GM21529 (cell line): ENCODE data around the gene COL21A1.

Source experiments
- ATAC-seq: cut with Tn5 transposase; IDR thresholded peaks from one replicate; pipeline ENCODE4 v1.9.1; 2021; ENCODE audit not compliant: unreplicated experiment

COL21A1 gene

DNA sequence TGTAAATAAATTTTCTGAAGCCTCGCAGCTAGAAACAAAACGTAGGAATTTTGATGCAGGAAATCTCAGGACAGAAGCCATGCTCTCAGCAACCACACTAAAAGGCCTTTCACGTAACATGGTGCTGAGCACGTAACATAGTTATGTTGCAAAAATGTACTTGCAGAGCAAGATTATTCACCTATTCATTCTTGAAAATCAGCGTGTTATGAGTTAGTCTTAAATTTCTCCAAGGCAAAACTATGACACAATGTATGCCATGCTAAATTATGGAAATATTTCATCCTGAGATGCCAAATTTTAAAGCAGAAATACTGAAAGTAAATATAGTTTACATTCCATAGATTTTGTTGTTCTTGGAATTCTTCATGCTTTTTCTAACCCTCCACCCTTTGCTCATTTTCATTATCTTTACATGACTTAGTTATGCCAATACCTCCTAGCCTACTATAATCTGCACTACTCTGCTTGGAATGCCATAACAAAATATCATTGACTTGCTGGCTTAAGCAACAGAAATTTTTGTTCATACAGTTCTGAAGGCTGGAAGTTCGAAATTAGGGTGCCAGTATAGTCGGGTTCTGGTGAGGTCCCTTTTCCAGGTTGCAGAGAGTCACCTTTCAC lies 192.2 kb downstream of the COL21A1 start:
- no peak for ATAC-seq

DNA sequence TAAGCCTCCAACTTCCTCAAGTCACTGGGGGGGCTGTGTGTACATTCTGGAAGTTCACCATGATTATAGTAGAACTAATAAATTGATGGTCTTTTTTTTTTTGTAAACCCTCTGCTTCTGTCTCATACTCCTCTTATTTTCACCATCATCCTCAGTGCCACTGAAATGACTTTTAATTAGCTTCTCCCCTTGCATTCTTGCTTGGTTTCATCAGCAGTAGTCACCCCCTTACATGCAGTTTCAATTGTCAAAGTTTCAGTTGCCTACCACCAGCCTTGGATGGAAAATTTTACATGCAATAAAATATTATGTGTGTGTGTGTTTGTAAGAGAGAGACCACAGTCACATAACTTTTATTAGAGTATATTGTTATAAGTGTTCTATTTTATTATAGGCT lies 196.2 kb downstream of the COL21A1 start:
- ATAC-seq: no peak

DNA sequence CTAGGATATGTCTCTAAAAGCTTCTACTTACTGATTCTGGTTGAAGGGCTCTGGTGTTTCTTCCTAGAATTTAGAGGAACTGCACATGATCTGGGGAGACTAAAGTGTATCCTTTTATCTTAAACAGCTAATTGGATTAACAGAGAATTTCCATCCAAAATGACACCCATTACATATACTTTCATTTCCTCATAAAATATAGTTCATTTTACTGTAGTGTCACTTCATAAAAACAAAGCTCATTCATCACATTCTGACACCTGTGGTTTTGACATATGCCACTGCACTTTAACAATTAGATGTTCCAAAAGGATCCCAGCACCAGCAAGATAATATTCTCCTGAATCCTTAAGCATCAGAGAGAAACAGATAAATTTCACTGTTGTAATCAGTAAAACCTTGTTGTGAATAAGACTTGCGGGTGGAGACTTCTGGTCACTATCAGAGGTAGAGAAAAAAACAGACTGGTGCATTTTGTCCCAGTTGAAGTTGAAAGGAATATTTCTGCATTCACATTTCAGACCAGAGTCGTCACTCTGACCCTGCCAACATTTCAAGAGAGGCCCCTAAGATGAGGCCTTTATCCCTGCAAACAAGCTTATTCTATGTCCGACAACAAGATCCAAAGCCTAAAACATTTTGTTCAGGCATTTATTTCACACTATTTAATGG lies 196.7 kb downstream of the COL21A1 start:
- ATAC-seq: no peak

DNA sequence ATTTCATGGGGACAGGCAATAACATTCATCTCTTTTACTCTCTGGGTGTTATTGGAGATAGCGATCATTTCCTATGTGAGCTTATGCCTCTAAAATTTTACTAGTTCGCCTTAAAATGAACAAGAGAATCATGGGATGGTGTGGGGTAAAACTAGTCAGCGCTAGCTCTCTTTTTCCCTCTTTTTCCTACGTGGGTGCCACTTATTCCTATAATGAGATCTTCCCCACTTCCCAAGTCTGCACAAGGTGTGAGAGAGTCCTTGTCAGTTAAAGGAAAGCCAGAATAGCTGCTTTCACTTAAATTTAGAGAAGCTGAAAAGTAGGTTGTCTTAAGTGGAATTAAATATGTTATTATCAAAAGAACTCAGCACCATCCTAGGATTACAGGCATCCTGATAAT lies 198.8 kb downstream of the COL21A1 start:
- no peak for ATAC-seq

DNA sequence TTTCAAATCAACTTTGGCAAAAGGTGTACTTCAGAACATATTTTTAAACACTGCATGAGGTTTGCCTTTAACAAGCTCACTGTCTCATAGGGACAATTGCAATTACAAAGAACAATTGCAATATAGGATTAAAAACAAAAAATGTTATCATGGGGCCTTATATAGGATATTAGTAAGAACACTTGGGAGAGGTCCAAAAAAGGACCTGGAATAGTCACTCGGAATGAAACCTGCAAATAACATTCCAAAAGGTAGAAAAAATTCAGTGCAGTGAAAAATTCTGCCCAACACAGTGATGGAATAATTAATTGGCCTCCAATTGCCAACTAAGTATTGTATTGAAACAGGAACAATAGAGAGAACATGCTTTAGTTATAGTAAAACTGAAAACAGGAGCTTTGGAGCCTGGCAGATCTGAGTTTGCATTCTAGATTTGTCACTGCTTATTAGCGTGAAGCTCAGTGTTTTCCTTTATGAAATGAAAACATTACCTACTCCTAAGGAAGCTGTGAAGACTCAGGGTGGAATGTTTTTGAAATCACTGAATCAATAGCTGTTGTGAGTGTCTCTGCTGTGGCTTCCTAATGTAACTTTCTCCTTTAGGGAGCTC lies 199.3 kb downstream of the COL21A1 start:
- no peak for ATAC-seq

DNA sequence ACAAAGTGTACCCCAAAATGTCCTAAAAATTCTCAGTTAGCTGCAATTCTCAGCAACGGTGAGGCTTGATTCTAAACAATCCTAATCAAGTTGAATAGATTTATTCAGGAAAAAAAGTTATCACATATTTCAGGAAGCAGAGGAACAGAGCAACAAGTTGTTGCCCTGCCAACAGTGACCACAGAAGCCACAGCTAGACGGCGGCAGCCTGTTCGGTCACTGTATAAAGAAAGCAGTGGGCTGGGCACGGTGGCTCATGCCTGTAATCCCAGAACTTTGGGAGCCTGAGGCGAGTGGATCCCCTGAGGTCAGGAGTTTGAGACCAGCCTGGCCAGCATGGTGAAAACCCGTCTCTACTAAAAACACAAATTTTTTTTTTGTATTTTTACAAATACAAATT lies 200.8 kb downstream of the COL21A1 start:
- no peak for ATAC-seq

DNA sequence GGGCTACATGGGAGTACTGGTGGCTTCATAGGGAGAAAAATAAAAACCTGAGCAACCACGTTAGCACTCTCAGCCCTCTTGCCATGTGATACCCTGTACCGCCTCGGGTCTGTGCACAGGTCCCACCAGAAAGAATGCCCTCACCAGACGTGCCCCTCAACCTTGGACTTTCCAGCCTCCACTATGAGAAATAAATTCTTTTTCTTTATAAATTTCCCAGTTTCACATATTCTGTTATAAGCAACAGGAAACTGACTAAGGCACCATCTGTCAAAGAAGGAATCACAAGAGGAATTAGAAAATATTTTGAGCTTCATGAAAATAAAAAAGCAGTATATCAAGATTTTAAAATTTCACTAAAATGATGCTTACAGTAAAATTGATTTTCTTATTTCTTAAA lies 203.6 kb downstream of the COL21A1 start:
- ATAC-seq: no peak

DNA sequence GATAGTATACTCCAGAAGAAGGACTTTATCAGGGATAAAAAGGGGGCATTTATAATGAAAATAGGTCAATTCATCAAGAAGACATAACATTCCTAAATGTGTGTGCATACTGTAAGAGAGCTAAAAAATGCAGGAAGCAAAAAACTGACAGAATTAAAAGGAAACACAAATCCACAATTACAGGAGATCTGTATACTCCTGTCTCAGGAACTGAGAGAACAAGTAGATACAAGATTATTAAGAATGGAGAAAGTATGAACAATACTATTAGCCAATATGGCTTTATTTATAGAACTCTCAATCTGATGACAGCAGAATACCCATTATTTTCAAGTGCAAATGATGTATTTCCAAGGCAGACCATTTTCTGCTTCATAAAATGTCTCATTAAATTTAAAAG lies 204.3 kb downstream of the COL21A1 start:
- no peak for ATAC-seq

DNA sequence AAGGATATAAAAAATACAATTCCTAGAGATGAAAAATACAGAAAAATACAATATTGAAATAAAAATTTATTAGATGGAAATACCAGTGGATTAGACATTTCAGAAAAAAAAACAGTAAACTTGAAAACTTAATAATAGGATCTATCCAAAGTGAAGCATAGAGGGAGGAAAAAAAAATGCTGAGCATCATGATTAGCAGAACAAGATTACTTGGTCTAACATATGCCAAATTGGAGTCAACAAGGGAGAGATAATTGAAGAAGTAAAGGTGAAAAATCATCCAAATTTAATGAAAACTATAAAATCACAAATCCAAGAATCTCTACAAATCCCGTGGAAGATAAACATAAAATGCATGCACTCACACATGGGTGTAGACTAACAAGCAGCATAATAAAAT lies 205.8 kb downstream of the COL21A1 start:
- ATAC-seq: no peak

DNA sequence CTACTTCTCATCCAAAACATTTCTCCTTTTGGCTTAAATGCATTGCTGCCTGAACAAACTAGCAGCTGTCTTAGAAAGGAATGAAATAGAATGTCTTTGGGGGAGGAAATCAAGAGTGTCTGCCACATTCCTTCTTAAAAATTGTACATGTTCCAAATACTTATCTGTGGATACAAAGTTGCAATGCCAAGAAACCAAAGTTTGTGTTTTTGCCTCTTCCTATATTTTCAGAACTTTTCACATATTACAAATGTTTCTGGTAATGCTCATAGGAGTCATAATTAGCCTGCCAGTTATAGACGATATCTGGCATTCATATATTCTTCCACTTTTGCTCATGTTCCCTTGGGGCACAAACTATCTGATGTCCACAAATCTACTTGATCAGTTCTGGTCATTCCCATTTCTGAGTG lies 206.5 kb downstream of the COL21A1 start:
- ATAC-seq: no peak

DNA sequence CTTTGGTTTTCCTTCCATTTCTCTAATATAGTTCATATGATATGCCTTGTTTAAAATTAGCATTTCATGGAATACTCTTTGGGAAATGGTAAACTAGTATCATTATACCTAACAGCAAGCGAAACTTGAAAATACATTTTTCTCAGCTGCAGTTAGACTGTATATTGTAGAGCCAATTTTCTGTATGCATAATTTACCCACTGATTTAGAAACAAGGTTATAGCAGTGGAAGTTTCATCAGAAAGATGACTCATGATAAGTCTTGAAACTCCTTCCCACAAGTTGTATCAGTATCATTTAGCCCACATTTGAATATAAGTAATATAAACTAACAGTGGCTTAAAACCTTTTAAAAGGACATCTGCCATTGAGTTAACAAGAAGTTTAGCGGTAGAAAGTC lies 207.2 kb downstream of the COL21A1 start:
- ATAC-seq: peak; percentile 55

DNA sequence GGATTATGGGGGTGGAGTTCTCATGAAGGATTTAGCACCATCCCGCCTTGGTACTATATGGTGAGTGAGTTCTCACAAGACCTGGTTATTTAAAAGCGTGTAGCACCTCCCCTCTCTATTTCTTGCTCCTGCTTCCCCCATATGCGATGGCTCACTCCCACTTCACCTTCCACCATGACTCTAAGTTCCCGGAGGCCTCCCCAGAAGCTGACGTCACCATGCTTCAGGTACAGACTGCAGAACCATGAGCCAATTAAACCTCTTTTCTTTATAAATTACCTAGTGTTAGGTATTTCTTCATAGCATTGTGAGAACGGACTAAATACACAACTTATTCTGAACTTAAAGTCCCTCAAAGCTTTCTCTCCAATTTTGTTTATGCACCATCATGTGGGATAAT lies 208.6 kb downstream of the COL21A1 start:
- ATAC-seq: no peak

DNA sequence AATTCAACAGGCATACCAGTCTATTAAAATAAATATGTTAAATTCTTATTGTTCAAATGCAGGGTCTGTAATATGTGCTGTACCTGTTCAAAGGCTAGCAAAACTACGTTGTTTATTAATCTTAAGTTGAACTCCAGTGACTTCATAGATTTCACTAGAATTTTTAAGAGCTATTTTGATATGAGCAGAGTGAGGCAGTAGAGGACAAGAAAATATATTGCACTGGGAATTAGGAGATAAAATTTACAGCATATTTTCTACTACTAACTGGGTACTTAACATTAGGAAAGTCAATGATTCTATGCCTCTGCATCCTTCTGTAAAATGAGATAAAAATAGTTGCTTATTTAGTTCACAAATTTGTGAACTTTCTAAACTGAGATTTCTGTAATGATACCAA lies 209.8 kb downstream of the COL21A1 start:
- no peak for ATAC-seq

DNA sequence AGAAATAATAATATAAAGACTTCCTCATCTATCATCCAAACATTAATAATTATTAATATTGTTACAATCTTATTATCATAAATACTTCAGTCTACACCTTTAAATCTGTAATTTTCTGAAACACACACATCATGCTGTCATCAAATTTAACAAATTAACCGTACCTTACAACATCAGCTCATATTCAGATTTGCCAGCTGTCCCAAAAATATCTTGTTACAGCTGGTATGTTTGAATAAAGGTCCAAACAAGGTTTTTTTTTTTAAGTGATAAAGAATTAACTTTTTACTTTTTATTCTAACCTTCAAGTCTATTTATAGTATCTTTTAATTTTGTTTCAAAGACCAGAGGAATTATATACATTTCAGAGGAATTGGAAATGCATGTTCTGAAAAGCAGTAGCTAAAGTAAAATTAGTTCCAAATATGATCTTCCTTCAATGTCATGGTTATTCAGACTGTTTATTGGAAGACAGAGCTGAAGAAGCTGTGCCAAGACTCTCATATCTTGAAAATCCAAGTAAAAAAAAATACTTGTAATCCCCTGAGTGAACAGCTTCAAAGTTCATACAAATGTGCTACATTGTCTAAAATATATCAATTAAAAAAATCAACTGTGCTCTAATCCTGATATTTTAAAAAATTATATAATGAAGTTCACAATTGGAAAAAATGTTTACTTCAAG lies 210.3 kb downstream of the COL21A1 start:
- no peak for ATAC-seq

DNA sequence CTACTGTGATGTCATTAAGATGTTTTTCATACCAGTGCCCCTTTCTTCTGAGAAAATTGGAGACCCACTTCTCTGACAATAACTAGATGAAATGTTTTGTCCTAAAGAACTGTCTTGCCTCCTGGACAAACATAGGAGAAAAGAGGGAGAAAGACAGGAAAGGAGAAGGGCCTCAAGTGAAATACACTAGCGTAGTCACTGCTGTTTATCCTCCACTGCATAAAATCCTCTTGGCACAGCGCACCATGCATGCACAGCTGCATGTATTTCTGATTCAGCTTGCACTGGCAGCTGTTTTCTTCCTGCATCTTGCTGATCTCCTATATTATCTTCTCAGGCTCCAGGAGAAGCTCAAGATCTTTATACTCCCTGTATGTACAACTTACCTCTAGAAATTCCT lies 214.0 kb downstream of the COL21A1 start:
- ATAC-seq: no peak

DNA sequence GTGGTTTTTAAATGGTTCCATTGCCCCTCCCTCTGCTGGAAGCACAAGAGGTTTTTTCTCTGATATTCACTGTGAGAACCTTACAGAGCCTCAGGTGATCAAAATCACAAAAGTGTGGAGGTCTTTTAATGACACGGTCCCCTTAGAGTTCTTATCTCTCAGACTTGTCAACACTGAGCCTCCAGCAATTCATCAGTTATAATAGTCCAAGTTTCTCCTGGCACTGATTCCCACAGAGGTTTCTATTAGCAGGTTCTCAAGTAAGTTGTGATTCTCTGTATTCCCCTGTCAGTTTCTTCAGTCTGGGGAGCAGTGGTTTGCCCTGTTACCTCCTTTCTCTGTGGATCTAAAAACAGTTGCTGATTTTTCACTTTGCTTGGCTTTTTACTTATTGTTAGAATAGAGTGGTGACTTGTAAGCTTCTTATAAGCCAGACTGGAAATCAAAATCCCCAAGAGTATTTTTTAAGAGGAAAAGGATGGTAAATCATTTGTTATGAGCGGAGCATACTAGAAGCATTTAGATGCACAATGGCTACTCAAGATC lies 214.6 kb downstream of the COL21A1 start:
- no peak for ATAC-seq

DNA sequence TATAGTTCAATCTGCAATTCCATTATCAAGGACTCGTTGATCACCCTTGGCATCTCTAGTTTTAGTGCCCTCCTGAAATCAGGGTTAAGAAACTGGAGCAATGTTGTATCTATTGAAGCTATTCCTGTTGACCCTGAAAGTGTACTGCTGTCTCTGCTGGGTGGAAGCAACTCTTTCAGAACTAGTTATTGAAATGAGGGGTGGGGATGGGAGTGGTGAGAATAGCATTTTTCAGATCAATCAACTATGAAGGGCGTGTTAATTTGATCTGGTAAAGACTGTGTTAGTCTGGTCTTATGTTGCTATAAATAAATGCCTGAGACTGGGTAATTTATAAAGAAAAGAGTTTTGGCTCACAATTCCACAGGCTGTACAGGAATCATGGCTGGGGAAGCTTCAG lies 219.5 kb downstream of the COL21A1 start:
- ATAC-seq: no peak

DNA sequence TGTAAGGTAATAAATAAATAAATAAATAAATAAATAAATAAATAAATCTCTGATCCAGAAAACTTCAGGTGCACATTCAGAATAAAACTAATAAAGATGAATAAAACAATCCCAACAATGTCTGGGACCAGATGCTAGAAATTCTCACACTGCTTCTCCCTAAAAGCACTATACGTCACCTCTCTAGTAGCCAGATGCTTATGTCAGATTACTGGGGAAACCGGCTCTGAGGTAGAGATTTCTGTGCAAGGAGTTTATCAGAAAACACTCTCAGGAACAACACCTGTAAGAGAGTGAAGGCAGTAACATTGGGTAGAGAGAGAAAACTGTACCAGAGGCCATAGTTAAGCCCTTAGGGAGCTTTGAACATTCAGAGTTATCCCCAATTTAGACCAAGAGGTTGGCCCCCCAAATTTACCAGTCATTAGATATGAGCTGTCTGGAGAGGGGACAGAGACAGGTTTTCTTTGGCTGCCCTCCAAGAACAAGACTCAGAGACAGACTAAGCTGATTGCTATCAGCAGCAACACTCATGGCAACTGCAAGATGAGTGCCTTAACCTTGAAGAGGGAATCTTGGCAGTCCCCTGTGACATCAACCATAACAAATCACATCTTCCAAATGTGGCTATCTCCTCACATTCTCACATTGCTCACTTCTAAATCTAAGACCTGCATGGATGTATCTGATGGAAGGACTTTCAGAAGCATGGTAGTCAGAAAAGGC lies 220.8 kb downstream of the COL21A1 start:
- ATAC-seq: no peak

DNA sequence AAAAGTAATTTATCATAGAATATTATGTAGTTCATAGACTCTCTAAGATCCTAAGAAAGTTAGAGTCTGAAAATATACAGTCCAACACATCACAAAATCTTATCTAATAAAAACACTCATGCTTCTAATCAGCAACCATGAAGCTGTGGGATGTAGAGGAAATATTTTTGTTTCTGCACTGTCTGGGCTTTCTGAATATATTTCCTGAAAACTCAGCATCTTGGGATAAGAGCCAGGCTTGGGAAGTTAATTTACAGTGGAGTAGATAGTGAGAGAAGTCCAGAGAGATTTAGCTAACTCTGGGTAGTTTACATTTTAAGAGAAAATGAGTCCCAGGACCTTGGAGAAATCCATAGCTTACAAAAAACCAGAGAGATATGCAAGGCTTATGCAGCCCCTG lies 221.6 kb downstream of the COL21A1 start:
- no peak for ATAC-seq

DNA sequence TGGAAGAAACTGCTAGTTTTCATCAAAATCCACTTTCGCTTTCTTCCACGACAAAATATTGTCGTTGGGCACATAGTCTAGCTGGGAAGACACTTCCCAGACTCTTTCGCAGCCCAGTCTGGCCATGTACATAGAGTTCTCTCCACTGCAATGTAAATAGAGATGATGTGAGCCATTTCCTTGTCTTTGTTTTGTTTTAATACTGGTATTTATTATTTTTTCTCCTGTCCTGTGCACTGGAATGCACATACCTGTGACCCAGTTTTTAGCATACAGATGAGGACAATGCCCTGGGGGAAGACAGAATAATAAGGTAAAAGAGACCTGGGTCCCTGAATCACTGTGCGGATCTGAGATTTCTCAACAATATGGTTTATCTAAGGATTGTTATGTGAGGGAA lies 222.4 kb downstream of the COL21A1 start:
- no peak for ATAC-seq

DNA sequence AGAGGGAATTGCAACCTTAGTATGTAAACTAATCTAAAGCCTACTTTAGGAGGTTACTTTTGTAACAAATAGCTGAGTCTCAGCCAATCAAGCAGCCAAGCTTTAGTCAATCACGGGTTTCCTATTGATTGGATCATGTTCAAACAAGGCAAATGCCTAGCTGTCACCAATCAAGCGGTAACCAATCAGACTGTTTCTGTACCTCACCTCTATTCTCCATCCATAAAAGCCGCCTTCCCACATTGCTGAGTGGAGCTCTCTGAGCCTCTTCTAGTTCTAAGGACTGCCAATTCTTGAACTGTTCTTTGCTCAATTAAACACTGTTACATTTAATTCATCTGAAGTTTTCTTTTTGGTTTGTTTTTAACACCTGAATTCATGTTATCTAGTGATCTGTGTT lies 223.6 kb downstream of the COL21A1 start:
- no peak for ATAC-seq
